Measurements from ENCODE around the gene LIPE.

LIPE gene

DNA sequence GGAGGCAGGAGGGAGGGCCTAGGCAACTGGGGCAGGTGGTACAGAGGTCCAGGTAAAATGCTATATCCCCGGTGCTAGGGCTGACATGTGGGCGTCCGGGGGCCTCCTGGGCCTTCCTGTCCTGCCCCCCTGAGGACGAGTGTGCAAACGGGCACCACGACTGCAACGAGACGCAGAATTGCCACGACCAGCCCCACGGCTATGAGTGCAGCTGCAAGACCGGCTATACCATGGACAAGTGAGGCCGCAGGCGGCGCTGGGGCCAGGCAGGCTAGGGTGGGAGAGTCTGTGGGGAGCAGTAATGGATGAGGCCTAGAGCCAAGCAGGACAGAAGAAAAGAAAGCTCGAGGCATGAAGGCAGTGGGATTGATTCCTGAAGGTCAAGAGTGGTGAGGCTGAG lies 58.4 kb downstream of the LIPE start:
- Histone ChIP-seq H3K27ac (ENCODE audit: insufficient read depth, low read depth, low read length, poor library complexity, severe bottlenecking) (no peak overlapping the region), H3K4me3 (ENCODE audit: insufficient read depth, low read depth, low read length) (no peak overlapping the region), H3K9me3 (ENCODE audit: control insufficient read depth, low read length) (no peaks in the 10 kb centered on the region), H3K27me3 (ENCODE audit: control insufficient read depth, insufficient read depth, low read length, poor library complexity, severe bottlenecking) (no peaks in the 10 kb centered on the region), H3K4me1 (ENCODE audit: control insufficient read depth, insufficient read depth, low read length) (peaks cover 11% of the 10 kb centered on the region), H3K36me3 (ENCODE audit: control insufficient read depth, insufficient read depth, low read length) (peaks cover under 1% of the 10 kb centered on the region)
- WGBS, 2 experiments: 93 to 94% methylated on average over 15 of the region's 15 CpGs

DNA sequence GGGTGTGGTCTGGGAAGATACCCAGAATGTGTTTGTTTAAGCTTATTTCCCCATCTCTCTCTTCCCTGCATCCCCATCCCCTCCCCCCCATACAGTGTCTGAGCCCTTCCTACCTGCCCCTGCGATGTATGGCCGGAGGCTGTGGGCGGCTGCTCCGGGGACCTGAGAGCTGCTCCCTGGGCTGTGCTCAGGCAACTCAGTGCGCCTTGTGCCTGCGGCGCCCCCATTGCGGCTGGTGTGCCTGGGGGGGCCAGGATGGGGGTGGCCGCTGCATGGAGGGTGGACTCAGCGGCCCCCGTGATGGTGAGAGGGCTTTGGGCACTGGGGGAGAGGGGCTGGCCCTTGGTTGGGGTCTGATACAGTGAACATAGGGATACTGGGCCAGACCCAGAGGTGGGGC lies 58.8 kb downstream of the LIPE start:
- 94 to 95% methylated on average over 11 of the region's 11 CpGs for WGBS, 2 experiments
- no peaks in the 10 kb centered on the region for H3K27me3 ChIP-seq (ENCODE audit: control insufficient read depth, insufficient read depth, low read length, poor library complexity, severe bottlenecking)
- H3K27ac ChIP-seq (ENCODE audit: insufficient read depth, low read depth, low read length, poor library complexity, severe bottlenecking): no peak overlapping the region
- H3K9me3 ChIP-seq (ENCODE audit: control insufficient read depth, low read length): no peaks in the 10 kb centered on the region
- H3K4me1 ChIP-seq (ENCODE audit: control insufficient read depth, insufficient read depth, low read length): peaks cover 11% of the 10 kb centered on the region
- H3K4me3 ChIP-seq (ENCODE audit: insufficient read depth, low read depth, low read length): no peak overlapping the region
- no peaks in the 10 kb centered on the region for H3K36me3 ChIP-seq (ENCODE audit: control insufficient read depth, insufficient read depth, low read length)

DNA sequence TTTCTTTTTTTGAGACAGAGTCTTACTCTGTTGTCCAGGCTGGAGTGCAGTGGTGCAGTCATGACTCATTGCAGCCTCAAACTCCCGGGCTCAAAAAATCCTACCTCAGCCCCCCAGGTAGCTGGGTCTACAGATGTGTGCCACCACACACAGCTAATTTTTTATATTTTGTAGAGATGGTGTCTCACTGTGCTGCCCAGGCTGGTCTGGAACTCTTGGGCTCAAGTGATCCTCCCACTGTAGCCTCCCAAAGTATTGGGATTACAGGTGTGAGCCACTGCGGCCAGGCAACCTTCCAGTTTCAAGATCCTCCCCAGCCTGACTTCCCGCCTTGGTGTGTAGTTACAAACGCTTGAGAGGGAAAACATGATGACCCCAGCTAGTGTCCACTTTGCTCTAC lies 59.3 kb downstream of the LIPE start:
- Histone ChIP-seq H3K27me3 (ENCODE audit: control insufficient read depth, insufficient read depth, low read length, poor library complexity, severe bottlenecking) (no peaks in the 10 kb centered on the region), H3K4me3 (ENCODE audit: insufficient read depth, low read depth, low read length) (no peak overlapping the region)
- 77 to 78% methylated on average over 4 of the region's 4 CpGs for WGBS, 2 experiments

DNA sequence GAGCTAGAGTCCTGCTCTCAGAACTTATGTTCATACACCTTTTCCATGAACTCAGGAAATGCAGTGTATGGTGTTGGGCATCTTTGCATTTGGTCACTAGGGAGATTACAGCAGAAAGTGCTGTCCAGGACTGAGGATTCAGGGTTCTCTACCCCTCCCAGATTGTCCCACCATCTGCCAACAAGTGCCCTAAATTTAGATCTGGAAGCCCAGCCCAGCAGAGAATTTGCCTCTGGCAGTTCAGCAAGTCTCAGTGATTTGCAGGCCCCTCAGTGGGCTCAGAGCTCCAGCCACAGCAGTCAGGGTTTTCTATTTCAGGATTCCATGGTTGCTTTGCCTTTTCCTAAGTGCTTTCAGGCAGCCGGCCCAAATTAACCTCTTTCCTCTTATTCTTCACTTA lies 60.5 kb downstream of the LIPE start:
- no peak overlapping the region for H3K4me3 ChIP-seq (ENCODE audit: insufficient read depth, low read depth, low read length)
- H3K36me3 ChIP-seq (ENCODE audit: control insufficient read depth, insufficient read depth, low read length): no peaks in the 10 kb centered on the region
- WGBS, 2 experiments: 89% methylated on average over 1 of the region's 1 CpG
- H3K9me3 ChIP-seq (ENCODE audit: control insufficient read depth, low read length): no peaks in the 10 kb centered on the region
- no peak overlapping the region for H3K27ac ChIP-seq (ENCODE audit: insufficient read depth, low read depth, low read length, poor library complexity, severe bottlenecking)
- peaks cover 11% of the 10 kb centered on the region for H3K4me1 ChIP-seq (ENCODE audit: control insufficient read depth, insufficient read depth, low read length)
- H3K27me3 ChIP-seq (ENCODE audit: control insufficient read depth, insufficient read depth, low read length, poor library complexity, severe bottlenecking): no peaks in the 10 kb centered on the region

More for the DNA sequence above, 59.3 kb downstream of the LIPE start:
- H3K4me1 ChIP-seq (ENCODE audit: control insufficient read depth, insufficient read depth, low read length): peaks cover 11% of the 10 kb centered on the region
- H3K36me3 ChIP-seq (ENCODE audit: control insufficient read depth, insufficient read depth, low read length): no peaks in the 10 kb centered on the region
- no peaks in the 10 kb centered on the region for H3K9me3 ChIP-seq (ENCODE audit: control insufficient read depth, low read length)
- no peak overlapping the region for H3K27ac ChIP-seq (ENCODE audit: insufficient read depth, low read depth, low read length, poor library complexity, severe bottlenecking)

DNA sequence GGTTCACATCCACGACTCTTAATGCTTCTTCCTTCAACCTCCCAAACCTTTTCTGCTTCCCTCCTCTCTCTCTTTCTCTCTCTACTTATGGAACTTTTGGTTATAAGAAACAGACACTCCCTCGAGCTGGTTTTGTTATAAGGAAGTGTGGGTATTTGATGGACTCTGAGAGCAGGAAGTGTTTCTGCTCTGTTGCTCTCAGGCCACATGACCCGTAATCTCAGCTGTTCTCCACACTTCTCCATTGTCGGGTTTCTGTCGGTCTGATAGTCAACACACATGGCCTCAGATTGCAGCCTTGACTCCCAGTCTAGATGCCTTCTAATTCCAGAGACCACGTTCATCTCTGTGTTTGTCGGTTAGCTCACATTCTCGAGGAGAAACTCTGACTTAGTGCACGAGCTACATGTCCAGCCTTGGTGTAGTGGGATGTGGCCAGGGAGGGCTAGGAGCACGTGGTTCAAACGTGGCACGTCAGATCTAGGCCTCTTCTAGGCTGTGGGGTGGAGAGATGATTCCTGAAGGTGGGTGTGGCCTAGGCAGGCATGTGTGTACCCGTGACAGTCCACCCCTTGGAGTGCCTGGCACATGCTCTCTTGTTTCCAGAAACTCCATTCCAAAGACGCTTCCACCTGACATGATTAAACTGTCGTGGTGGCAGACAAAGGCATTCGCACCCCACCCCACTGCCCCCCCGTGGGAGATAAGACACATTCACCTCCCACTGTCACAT lies 63.4 kb downstream of the LIPE start:
- Histone ChIP-seq H3K27ac (ENCODE audit: insufficient read depth, low read depth, low read length, poor library complexity, severe bottlenecking) (no peak overlapping the region), H3K27me3 (ENCODE audit: control insufficient read depth, insufficient read depth, low read length, poor library complexity, severe bottlenecking) (no peaks in the 10 kb centered on the region), H3K36me3 (ENCODE audit: control insufficient read depth, insufficient read depth, low read length) (no peaks in the 10 kb centered on the region), H3K4me3 (ENCODE audit: insufficient read depth, low read depth, low read length) (no peak overlapping the region), H3K4me1 (ENCODE audit: control insufficient read depth, insufficient read depth, low read length) (peaks cover 8% of the 10 kb centered on the region), H3K9me3 (ENCODE audit: control insufficient read depth, low read length) (no peaks in the 10 kb centered on the region)
- 90 to 94% methylated on average over 16 to 17 of the region's 17 CpGs for WGBS, 2 experiments

DNA sequence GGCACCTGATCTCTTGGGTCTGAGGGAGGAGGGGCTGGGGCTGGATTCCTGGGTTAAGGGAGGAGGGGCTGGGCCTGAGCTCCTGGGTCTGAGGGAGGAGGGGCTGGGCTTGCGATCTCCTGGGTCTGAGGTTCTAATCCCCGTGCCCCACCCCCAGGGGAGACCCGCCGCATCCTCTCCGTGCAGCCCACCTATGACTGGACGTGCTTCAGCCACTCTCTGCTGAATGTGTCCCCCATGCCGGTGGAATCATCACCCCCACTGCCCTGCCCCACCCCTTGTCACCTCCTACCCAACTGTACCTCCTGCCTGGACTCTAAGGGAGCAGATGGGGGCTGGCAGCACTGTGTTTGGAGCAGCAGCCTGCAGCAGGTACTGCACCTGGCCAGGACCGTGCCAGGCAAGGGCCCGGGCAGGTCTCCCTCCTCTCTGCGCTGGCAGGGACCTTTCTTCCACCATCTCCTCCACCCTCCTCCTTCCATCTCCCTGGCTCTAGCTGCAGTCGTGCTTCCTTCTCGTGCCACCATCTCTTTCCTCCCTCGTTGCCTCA lies 64.2 kb downstream of the LIPE start:
- Histone ChIP-seq H3K36me3 (ENCODE audit: control insufficient read depth, insufficient read depth, low read length) (no peaks in the 10 kb centered on the region), H3K4me3 (ENCODE audit: insufficient read depth, low read depth, low read length) (no peak overlapping the region)

DNA sequence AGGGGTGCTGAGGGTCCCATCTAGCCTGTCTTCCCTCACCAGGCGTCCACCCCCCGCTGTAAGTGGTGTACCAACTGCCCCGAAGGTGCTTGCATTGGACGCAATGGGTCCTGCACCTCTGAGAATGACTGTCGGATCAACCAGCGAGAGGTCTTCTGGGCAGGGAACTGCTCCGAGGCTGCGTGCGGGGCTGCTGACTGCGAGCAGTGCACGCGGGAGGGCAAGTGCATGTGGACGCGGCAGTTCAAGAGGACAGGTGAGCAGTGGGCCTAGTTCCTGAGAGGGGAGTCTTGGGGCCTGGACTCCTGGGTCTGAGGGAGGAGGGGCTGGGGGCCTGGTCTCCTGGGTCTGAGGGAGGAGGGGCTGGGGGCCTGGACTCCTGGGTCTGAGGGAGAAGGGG lies 64.8 kb downstream of the LIPE start:
- H3K27me3 ChIP-seq (ENCODE audit: control insufficient read depth, insufficient read depth, low read length, poor library complexity, severe bottlenecking): no peaks in the 10 kb centered on the region
- H3K4me1 ChIP-seq (ENCODE audit: control insufficient read depth, insufficient read depth, low read length): peaks cover 8% of the 10 kb centered on the region
- no peak overlapping the region for H3K27ac ChIP-seq (ENCODE audit: insufficient read depth, low read depth, low read length, poor library complexity, severe bottlenecking)
- H3K36me3 ChIP-seq (ENCODE audit: control insufficient read depth, insufficient read depth, low read length): no peaks in the 10 kb centered on the region
- WGBS, 2 experiments: 90 to 93% methylated on average over 14 of the region's 14 CpGs
- no peaks in the 10 kb centered on the region for H3K9me3 ChIP-seq (ENCODE audit: control insufficient read depth, low read length)
- H3K4me3 ChIP-seq (ENCODE audit: insufficient read depth, low read depth, low read length): no peak overlapping the region

More for the DNA sequence above, 64.2 kb downstream of the LIPE start:
- Histone ChIP-seq H3K9me3 (ENCODE audit: control insufficient read depth, low read length) (no peaks in the 10 kb centered on the region), H3K27me3 (ENCODE audit: control insufficient read depth, insufficient read depth, low read length, poor library complexity, severe bottlenecking) (no peaks in the 10 kb centered on the region), H3K4me1 (ENCODE audit: control insufficient read depth, insufficient read depth, low read length) (peaks cover 8% of the 10 kb centered on the region), H3K27ac (ENCODE audit: insufficient read depth, low read depth, low read length, poor library complexity, severe bottlenecking) (no peak overlapping the region)
- 84 to 88% methylated on average over 13 of the region's 13 CpGs for WGBS, 2 experiments

DNA sequence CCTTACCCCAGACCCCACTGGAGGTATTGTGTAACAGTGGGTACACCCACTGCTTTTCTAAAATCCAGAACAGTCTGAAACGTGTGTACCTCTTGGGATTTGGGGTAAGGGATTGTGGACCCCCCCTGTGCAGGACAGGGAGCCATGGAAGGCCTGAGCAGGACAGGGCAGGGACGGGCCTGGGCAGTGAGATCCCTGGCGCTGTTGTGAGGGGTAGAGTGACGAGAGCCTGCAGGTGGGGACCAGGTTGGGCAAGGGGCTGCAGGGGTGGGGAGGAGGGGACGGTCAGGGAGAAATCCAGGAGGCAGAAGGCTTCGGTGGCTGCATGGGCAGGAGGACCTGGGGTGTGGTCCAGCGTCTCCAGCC lies 65.7 kb downstream of the LIPE start:
- Histone ChIP-seq H3K4me3 (ENCODE audit: insufficient read depth, low read depth, low read length) (no peak overlapping the region), H3K4me1 (ENCODE audit: control insufficient read depth, insufficient read depth, low read length) (peaks cover 8% of the 10 kb centered on the region), H3K27ac (ENCODE audit: insufficient read depth, low read depth, low read length, poor library complexity, severe bottlenecking) (no peak overlapping the region), H3K27me3 (ENCODE audit: control insufficient read depth, insufficient read depth, low read length, poor library complexity, severe bottlenecking) (no peaks in the 10 kb centered on the region), H3K9me3 (ENCODE audit: control insufficient read depth, low read length) (no peaks in the 10 kb centered on the region), H3K36me3 (ENCODE audit: control insufficient read depth, insufficient read depth, low read length) (peaks cover under 1% of the 10 kb centered on the region)
- WGBS, 2 experiments: 93 to 96% methylated on average over 7 of the region's 7 CpGs

DNA sequence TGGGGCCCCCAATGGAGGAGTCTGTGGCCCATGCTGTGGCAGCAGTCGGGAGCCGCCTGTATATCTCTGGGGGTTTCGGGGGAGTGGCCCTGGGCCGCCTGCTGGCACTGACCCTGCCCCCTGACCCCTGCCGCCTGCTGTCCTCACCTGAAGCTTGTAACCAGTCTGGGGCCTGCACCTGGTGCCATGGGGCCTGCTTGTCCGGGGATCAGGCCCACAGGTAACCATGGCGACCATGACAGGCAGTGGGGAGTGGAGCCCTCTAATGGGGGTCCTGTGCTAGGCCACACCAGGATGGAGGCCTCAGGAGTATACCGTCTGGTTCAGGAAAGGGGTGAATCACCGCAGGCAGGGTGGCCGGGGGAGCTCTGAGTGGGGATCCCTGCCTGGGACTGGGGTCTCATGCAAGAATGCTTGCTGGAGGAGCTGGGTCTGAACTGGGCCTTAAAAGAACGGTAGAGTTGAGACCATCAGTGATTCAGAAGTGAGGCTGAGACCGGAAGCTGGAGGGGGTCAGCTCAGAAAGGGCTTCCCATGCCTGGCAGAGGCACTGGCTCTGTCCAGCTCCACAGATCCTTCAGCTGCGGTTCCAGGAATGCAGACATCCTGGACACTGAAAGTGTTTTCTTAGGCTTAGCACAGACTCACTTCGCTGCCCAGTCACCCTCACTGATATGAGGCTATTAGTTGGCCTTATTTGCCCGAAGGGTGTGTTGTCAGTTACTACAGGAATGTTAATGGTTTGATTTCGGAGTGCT lies 66.2 kb downstream of the LIPE start:
- no peak overlapping the region for H3K27ac ChIP-seq (ENCODE audit: insufficient read depth, low read depth, low read length, poor library complexity, severe bottlenecking)
- H3K4me3 ChIP-seq (ENCODE audit: insufficient read depth, low read depth, low read length): no peak overlapping the region
- H3K27me3 ChIP-seq (ENCODE audit: control insufficient read depth, insufficient read depth, low read length, poor library complexity, severe bottlenecking): no peaks in the 10 kb centered on the region
- H3K36me3 ChIP-seq (ENCODE audit: control insufficient read depth, insufficient read depth, low read length): peaks cover 5% of the 10 kb centered on the region
- no peaks in the 10 kb centered on the region for H3K9me3 ChIP-seq (ENCODE audit: control insufficient read depth, low read length)
- H3K4me1 ChIP-seq (ENCODE audit: control insufficient read depth, insufficient read depth, low read length): peaks cover 8% of the 10 kb centered on the region
- WGBS, 2 experiments: 83 to 85% methylated on average over 16 of the region's 16 CpGs

DNA sequence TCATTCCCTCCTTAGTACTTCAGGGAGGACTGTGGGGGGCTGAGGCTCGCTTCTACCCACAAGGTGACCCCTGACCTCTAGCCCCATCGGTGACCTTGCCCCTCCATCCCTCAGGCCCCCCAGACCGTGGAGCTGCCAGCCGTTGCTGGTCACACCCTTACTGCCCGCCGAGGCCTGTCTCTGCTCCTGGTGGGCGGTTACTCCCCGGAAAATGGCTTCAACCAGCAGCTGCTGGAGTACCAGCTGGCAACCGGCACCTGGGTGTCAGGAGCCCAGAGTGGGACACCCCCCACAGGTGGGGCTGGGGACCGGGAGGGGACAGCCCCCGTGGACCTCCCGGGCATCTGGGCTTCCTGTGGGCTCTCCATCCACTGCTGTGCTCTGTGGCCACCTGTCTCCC lies 69.9 kb downstream of the LIPE start:
- peaks cover 15% of the 10 kb centered on the region for H3K4me1 ChIP-seq (ENCODE audit: control insufficient read depth, insufficient read depth, low read length)
- no peaks in the 10 kb centered on the region for H3K9me3 ChIP-seq (ENCODE audit: control insufficient read depth, low read length)
- H3K36me3 ChIP-seq (ENCODE audit: control insufficient read depth, insufficient read depth, low read length): peaks cover 7% of the 10 kb centered on the region
- H3K27ac ChIP-seq (ENCODE audit: insufficient read depth, low read depth, low read length, poor library complexity, severe bottlenecking): no peak overlapping the region
- H3K27me3 ChIP-seq (ENCODE audit: control insufficient read depth, insufficient read depth, low read length, poor library complexity, severe bottlenecking): no peaks in the 10 kb centered on the region
- no peak overlapping the region for H3K4me3 ChIP-seq (ENCODE audit: insufficient read depth, low read depth, low read length)
- 93 to 95% methylated on average over 12 of the region's 12 CpGs for WGBS, 2 experiments
